Osteoblast (primary cell): Measurements from ENCODE around the gene PROX2. TPM values are rescaled to one million over a fixed set of nuclear protein-coding genes. Genes with fewer than 3 reads are reported as not detected.

Experiments used
- DNase-seq: peaks from one replicate; pipeline ENCODE4 v3.0.0; 2011; ENCODE audit warnings: low spot score, mixed read lengths; ENCODE audit not compliant: insufficient read length; ENCODE audit errors: missing footprints
- H2AFZ ChIP-seq: 2 replicates; pipeline ENCODE4 v1.6.0; 2011; ENCODE audit warnings: mild to moderate bottlenecking, low read length
- H3K27ac ChIP-seq: 2 replicates; pipeline ENCODE4 v1.5.1; 2011; ENCODE audit warnings: mild to moderate bottlenecking, low read depth, low read length, moderate library complexity
- H3K27me3 ChIP-seq: 2 replicates; pipeline ENCODE4 v1.6.0; 2012; ENCODE audit warnings: mild to moderate bottlenecking, control low read depth, inconsistent platforms, low read length, moderate library complexity; ENCODE audit not compliant: insufficient read depth
- H3K36me3 ChIP-seq: 2 replicates; pipeline ENCODE4 v1.5.1; 2011; ENCODE audit warnings: mild to moderate bottlenecking, low read length, control low read depth, moderate library complexity; ENCODE audit not compliant: insufficient read depth
- H3K4me1 ChIP-seq: 2 replicates; pipeline ENCODE4 v1.5.1; 2011; ENCODE audit warnings: mild to moderate bottlenecking, low read length, control low read depth, moderate library complexity; ENCODE audit not compliant: insufficient read depth
- H3K4me2 ChIP-seq: 2 replicates; pipeline ENCODE4 v1.6.0; 2011; ENCODE audit warnings: mild to moderate bottlenecking, low read length; ENCODE audit not compliant: insufficient read depth
- H3K4me3 ChIP-seq: fragments of 200-600 bp; sonication (generic); 3 replicates; pipeline ENCODE4 v1.5.1; 2012; ENCODE audit warnings: mild to moderate bottlenecking, low read length, inconsistent platforms; ENCODE audit not compliant: insufficient read depth
- H3K79me2 ChIP-seq: 2 replicates; pipeline ENCODE4 v1.6.0; 2012; ENCODE audit warnings: mild to moderate bottlenecking, low read length, control low read depth, inconsistent platforms; ENCODE audit not compliant: insufficient read depth
- H3K9me3 ChIP-seq: 2 replicates; pipeline ENCODE4 v1.5.1; 2011; ENCODE audit warnings: low read depth, low read length, control low read depth
- H4K20me1 ChIP-seq: 2 replicates; pipeline ENCODE4 v1.6.0; 2012; ENCODE audit warnings: mild to moderate bottlenecking, low read length, control low read depth; ENCODE audit not compliant: insufficient read depth
- total RNA-seq: library from RNA; depleted of rRNA; stranded (reverse); fragments of >200 nt; gene quantifications from 2 replicates; pipeline ENCODE4 v1.2.3, GENCODE V29; 2012
- TF ChIP-seq, protein P1 (sequence below): IDR thresholded peaks from 2 replicates; pipeline ENCODE4 v1.5.1; 2011; ENCODE audit warnings: mild to moderate bottlenecking, low read depth, low read length, moderate library complexity; ENCODE audit errors: extremely low read depth

PROX2 gene
- total RNA-seq, 1 donor, result not detected

DNA sequence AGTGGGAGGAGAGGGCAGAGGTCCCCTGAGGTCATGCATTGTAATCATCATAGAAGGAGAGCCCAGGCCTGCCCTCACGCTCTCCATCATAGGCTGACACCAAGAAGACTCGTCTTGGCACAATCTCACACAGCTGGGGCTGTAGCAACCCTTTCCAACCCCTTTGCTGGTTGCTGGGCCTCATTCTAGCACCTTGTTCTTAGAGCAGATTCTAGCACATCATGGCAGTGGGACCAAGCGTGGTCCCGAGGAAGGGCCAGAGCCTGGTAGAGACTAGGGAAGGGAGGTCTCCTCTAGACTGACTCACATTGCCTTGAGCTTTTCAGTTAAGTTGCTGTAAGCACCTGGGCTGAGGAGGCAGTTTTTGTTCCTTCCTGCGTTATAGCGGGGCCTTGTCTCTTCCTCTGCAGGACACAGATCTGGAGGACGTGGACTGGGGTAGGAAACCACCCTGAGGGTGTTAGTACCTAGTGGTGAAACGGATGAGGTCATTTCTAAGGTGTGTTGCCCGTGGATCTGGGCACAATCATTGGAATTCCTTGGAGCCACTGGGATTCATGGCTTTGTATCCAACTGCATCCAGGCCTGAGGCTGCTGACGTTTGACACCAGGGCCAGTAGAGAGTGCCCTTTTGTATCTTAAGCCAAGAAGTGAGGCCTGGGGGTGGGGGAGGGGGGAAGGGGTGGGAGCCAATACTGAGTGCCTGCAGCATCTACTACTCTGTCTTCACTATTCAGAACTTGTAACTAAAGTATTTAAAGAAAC, 27.2 kb upstream of the PROX2 start:
- Histone ChIP-seq H2AFZ (no peak overlapping the region), H3K9me3 (no peaks in the 10 kb centered on the region), H3K27ac (no peak overlapping the region), H3K4me1 (peaks cover 4% of the 10 kb centered on the region), H3K27me3 (no peaks in the 10 kb centered on the region), H4K20me1 (peaks cover 3% of the 10 kb centered on the region), H3K4me3 (no peak overlapping the region), H3K79me2 (peaks cover 2% of the 10 kb centered on the region), H3K4me2 (no peak overlapping the region), H3K36me3 (peaks cover 64% of the 10 kb centered on the region)
- TF ChIP-seq, protein P1, sequence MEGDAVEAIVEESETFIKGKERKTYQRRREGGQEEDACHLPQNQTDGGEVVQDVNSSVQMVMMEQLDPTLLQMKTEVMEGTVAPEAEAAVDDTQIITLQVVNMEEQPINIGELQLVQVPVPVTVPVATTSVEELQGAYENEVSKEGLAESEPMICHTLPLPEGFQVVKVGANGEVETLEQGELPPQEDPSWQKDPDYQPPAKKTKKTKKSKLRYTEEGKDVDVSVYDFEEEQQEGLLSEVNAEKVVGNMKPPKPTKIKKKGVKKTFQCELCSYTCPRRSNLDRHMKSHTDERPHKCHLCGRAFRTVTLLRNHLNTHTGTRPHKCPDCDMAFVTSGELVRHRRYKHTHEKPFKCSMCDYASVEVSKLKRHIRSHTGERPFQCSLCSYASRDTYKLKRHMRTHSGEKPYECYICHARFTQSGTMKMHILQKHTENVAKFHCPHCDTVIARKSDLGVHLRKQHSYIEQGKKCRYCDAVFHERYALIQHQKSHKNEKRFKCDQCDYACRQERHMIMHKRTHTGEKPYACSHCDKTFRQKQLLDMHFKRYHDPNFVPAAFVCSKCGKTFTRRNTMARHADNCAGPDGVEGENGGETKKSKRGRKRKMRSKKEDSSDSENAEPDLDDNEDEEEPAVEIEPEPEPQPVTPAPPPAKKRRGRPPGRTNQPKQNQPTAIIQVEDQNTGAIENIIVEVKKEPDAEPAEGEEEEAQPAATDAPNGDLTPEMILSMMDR, result no peak
- no peak for DNase-seq

DNA sequence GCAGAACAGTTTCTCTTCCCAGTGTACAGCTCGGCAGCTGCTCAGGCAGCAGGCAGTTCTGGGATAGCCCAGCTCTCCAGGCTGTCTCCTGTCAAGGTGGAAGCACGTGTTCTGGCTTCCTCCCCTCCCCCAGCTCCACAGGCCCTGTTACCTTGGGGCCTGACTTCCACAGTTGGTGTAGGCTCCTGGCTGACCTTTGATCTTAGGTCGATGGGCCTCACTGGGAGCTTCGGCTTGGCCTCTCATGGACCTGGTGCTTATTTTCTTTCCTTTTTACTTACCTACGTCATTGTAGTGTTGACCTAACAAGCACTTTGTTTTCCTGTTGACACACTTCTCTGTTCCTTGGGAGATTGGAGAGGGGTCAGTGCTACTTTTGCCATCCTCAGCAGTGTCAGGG, 22.7 kb upstream of the PROX2 start:
- Histone ChIP-seq H3K27me3 (no peaks in the 10 kb centered on the region), H3K4me1 (no peaks in the 10 kb centered on the region), H3K9me3 (no peaks in the 10 kb centered on the region), H3K27ac (no peak overlapping the region), H3K79me2 (peaks cover 24% of the 10 kb centered on the region), H3K4me2 (no peak overlapping the region), H3K4me3 (no peak overlapping the region), H3K36me3 (peaks cover 93% of the 10 kb centered on the region), H4K20me1 (peaks cover 6% of the 10 kb centered on the region), H2AFZ (no peak overlapping the region)
- peak; percentile 15 for DNase-seq
- TF ChIP-seq, protein P1, result no peak

DNA sequence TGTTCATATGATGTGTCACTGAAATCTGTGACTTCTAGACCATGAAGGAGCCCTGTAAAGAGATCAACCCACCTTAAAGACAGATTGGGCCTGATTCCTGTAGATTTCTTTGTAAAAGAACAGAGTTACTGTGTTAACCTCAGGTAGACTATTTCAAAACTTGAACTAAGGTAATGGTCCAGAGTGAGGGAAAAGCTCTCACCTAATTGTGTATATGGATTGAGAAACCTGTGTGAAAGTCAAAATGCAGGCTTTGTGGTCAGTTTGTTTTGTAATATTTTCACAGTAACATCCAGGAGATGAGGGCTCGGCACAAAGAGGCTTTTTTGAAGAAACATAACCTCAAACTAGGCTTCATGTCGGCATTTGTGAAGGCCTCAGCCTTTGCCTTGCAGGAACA, 22.1 kb upstream of the PROX2 start:
- Histone ChIP-seq H2AFZ (no peak overlapping the region), H3K36me3 (peaks cover 96% of the 10 kb centered on the region), H4K20me1 (peaks cover 6% of the 10 kb centered on the region), H3K4me2 (no peak overlapping the region), H3K27ac (no peak overlapping the region), H3K79me2 (peaks cover 27% of the 10 kb centered on the region), H3K4me3 (no peak overlapping the region), H3K4me1 (no peaks in the 10 kb centered on the region), H3K9me3 (no peaks in the 10 kb centered on the region), H3K27me3 (no peaks in the 10 kb centered on the region)
- DNase-seq, result no peak
- TF ChIP-seq, protein P1, result no peak

DNA sequence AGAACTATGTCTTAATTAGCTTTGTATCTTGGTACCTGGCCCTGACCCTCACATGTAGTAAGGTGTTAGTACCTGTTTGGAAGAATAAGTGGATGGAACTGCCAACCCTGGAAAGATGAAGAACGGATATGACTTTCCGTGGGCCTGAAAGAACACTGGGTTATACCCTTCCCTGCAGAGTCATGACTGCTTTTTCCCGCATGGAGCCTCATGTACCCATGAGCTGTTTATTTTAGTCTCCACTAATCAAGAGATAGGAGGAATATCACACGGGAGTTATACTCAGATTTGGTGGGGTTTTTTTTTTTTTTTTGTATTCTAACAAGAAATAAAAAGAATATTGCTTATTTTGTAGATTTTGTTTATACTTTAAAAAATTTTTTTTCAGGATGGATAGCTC, 21.7 kb upstream of the PROX2 start:
- Histone ChIP-seq H3K27ac (no peak overlapping the region), H3K9me3 (no peaks in the 10 kb centered on the region), H3K4me2 (no peak overlapping the region), H2AFZ (no peak overlapping the region), H4K20me1 (peaks cover 6% of the 10 kb centered on the region), H3K4me3 (no peak overlapping the region), H3K36me3 (peaks cover 96% of the 10 kb centered on the region), H3K27me3 (no peaks in the 10 kb centered on the region), H3K4me1 (no peaks in the 10 kb centered on the region), H3K79me2 (peaks cover 27% of the 10 kb centered on the region)
- TF ChIP-seq, protein P1, result no peak
- no peak for DNase-seq
